Prostate gland (tissue), 1 donor: ENCODE measurements around the gene MAP1LC3B2.

Source experiments
- POLR2A ChIP-seq: fragments of 450-650 bp; IDR thresholded peaks from one replicate; pipeline ENCODE4 v1.6.1; 2016; ENCODE audit warnings: antibody characterized with exemption, mild to moderate bottlenecking
- POLR2AphosphoS5 ChIP-seq: sonication (generic); formaldehyde crosslinking; IDR thresholded peaks from one replicate; pipeline ENCODE4 v1.6.1; 2017; ENCODE audit warnings: antibody characterized with exemption

DNA sequence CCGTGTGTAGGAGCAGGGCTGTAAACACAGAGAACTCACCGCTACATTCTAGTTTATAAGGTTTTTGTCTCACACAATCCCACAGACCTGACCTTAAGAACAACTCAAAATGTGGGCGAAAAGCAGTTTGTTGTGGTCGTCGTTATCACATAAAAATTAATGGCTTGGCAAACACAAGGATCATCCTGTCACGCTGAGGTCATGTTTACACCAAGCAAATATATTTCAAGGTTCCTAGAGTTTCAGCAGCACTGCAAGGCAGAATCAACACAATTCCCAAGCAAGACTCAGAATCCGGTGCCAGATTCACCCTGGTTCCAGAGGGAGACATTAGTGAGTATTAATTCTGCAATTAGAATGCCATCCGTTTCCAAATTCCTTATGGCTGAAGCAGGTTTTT is 30.1 kb upstream of the MAP1LC3B2 start:
- TF ChIP-seq POLR2A (no peak), POLR2AphosphoS5 (peak; percentile 29)
